Endodermal cell (in vitro differentiated cells): Measurements from ENCODE around the gene BBX. TPM values are rescaled to one million over a fixed set of nuclear protein-coding genes. Genes with fewer than 3 reads are reported as not detected.
"Not testable (repeated sequence)": the region's sequence is repeated elsewhere in the genome, so short reads cannot be mapped to it uniquely, and the experiment has no call there.

Source experiments
- DNase-seq: peaks from one replicate; pipeline ENCODE4 v3.0.0-alpha.2; 2017
- H3K27ac ChIP-seq: 2 replicates; pipeline ENCODE4 v1.5.1; 2013; ENCODE audit warnings: mild to moderate bottlenecking, low read depth, low read length, moderate library complexity
- H3K27me3 ChIP-seq: 2 replicates; pipeline ENCODE4 v1.6.1; 2013; ENCODE audit warnings: mild to moderate bottlenecking, low read length, moderate library complexity; ENCODE audit not compliant: insufficient read depth, control insufficient read depth, poor library complexity, severe bottlenecking
- H3K36me3 ChIP-seq: 2 replicates; pipeline ENCODE4 v1.7.0; 2013; ENCODE audit warnings: mild to moderate bottlenecking, low read length, moderate library complexity; ENCODE audit not compliant: control insufficient read depth, insufficient read depth
- H3K4me1 ChIP-seq: one replicate; pipeline ENCODE4 v1.7.0; 2013; ENCODE audit warnings: low read length; ENCODE audit not compliant: control insufficient read depth, insufficient read depth
- H3K4me3 ChIP-seq: 2 replicates; pipeline ENCODE4 v1.5.1; 2013; ENCODE audit warnings: mild to moderate bottlenecking, low read length, moderate library complexity
- H3K9ac ChIP-seq: 2 replicates; pipeline ENCODE4 v1.6.1; 2013; ENCODE audit warnings: mild to moderate bottlenecking, low read length, moderate library complexity; ENCODE audit not compliant: poor library complexity, severe bottlenecking; ENCODE audit errors: extremely low read depth
- H3K9me3 ChIP-seq: 2 replicates; pipeline ENCODE4 v1.6.1; 2013; ENCODE audit warnings: mild to moderate bottlenecking, low read length, moderate library complexity; ENCODE audit not compliant: control insufficient read depth
- H3K27ac Mint-ChIP-seq: 2 replicates; pipeline ENCODE4 v1.8.0; 2020; ENCODE audit warnings: mixed read lengths
- H3K27me3 Mint-ChIP-seq: 2 replicates; pipeline ENCODE4 v1.8.0; 2021; ENCODE audit warnings: mild to moderate bottlenecking, mixed read lengths; ENCODE audit not compliant: insufficient read depth
- H3K36me3 Mint-ChIP-seq: 2 replicates; pipeline ENCODE4 v1.8.0; 2020; ENCODE audit warnings: low read depth, mixed read lengths
- H3K4me1 Mint-ChIP-seq: 2 replicates; pipeline ENCODE4 v1.8.0; 2020; ENCODE audit warnings: mixed read lengths
- H3K4me3 Mint-ChIP-seq: 2 replicates; pipeline ENCODE4 v1.8.0; 2020; ENCODE audit warnings: mild to moderate bottlenecking, moderate library complexity, mixed read lengths
- H3K9me3 Mint-ChIP-seq: 2 replicates; pipeline ENCODE4 v1.8.0; 2020; ENCODE audit warnings: mild to moderate bottlenecking, mixed read lengths
- WGBS, 2 experiments: methylation state at CpG; one replicate each; pipeline versions ENCODE4 v1.1.5 to v1.1.7; 2013; ENCODE audit warnings: missing lambda C conversion rate in 2 of 2, mixed read lengths in 1 of 2; ENCODE audit not compliant: insufficient coverage in 1 of 2, insufficient read length in 1 of 2; 5-methylcytosine and 5-hydroxymethylcytosine counted together
- total RNA-seq, 2 donors: library from RNA; stranded (reverse); fragmentation: NEBNext Ultra II Directional in 1 of 2; extraction: Animal tissue kit (Norgen Biotek cat#: 25700) in 1 of 2; gene quantifications; 2 replicates in 1 of 2; 3 replicates in 1 of 2; pipeline ENCODE4 v1.2.1, GENCODE V29; 2021
- TF ChIP-seq, protein P1 (sequence below): fragments of 200-600 bp; sonication (generic); conservative IDR thresholded peaks from 2 replicates; pipeline ENCODE4 v1.5.0; 2021; ENCODE audit warnings: antibody characterized with exemption, mild to moderate bottlenecking

BBX gene
- total RNA-seq, 2 donors from 2014 or later: 34.2 to 41.2 TPM

- WGBS, 2 experiments: 93 to 94% methylated on average over 9 of the region's 9 CpGs
These were observed 48.7 kb downstream of the BBX start for GRCh38 chr3:107571492-107571891.

DNA sequence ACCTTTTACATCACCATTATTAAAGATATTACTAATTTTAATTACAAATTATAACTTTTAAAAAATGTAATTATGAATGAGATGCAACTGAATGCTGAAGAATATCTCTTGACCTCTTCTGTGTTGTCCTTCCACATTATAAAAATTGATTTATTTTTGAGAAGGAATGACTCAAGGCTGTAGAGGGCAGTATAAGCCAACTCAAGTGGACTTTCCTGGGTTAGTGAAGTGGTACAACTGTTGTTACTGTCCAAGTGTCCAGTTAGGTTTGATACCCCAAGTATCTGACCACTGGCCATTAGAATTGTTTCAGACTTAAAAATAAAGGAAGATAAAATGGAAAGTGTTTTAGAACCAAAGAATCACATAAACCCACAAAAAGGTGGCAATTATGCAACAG is 51.9 kb downstream of the BBX start:
- TF ChIP-seq, protein P1, sequence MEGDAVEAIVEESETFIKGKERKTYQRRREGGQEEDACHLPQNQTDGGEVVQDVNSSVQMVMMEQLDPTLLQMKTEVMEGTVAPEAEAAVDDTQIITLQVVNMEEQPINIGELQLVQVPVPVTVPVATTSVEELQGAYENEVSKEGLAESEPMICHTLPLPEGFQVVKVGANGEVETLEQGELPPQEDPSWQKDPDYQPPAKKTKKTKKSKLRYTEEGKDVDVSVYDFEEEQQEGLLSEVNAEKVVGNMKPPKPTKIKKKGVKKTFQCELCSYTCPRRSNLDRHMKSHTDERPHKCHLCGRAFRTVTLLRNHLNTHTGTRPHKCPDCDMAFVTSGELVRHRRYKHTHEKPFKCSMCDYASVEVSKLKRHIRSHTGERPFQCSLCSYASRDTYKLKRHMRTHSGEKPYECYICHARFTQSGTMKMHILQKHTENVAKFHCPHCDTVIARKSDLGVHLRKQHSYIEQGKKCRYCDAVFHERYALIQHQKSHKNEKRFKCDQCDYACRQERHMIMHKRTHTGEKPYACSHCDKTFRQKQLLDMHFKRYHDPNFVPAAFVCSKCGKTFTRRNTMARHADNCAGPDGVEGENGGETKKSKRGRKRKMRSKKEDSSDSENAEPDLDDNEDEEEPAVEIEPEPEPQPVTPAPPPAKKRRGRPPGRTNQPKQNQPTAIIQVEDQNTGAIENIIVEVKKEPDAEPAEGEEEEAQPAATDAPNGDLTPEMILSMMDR: peak; percentile 83
- Mint-ChIP-seq H3K9me3 (no peaks in the 10 kb centered on the region), H3K4me1 (peaks cover 28% of the 10 kb centered on the region), H3K27ac (no peak overlapping the region), H3K36me3 (peaks cover 2% of the 10 kb centered on the region), H3K27me3 (no peaks in the 10 kb centered on the region), H3K4me3 (no peak overlapping the region)
- H3K9me3 ChIP-seq: no peaks in the 10 kb centered on the region
- H3K4me3 ChIP-seq: no peak overlapping the region
- DNase-seq: no peak
- H3K4me1 ChIP-seq: peaks cover 4% of the 10 kb centered on the region
- no peaks in the 10 kb centered on the region for H3K36me3 ChIP-seq
- no peaks in the 10 kb centered on the region for H3K27me3 ChIP-seq
- H3K9ac ChIP-seq: no peak overlapping the region
- no peak overlapping the region for H3K27ac ChIP-seq

More at GRCh38 chr3:107571492-107571891, 48.7 kb downstream of the BBX start:
- not testable (repeated sequence) for H3K27ac ChIP-seq, H3K9ac ChIP-seq, H3K36me3 ChIP-seq, H3K4me3 ChIP-seq, H3K9me3 ChIP-seq, DNase-seq, H3K4me3 Mint-ChIP-seq, H3K4me1 ChIP-seq, H3K27me3 Mint-ChIP-seq, H3K27me3 ChIP-seq, H3K36me3 Mint-ChIP-seq, H3K9me3 Mint-ChIP-seq
- peaks cover 21% of the 10 kb centered on the region for H3K4me1 Mint-ChIP-seq
- H3K27ac Mint-ChIP-seq: peak overlapping the region; percentile 5

DNA sequence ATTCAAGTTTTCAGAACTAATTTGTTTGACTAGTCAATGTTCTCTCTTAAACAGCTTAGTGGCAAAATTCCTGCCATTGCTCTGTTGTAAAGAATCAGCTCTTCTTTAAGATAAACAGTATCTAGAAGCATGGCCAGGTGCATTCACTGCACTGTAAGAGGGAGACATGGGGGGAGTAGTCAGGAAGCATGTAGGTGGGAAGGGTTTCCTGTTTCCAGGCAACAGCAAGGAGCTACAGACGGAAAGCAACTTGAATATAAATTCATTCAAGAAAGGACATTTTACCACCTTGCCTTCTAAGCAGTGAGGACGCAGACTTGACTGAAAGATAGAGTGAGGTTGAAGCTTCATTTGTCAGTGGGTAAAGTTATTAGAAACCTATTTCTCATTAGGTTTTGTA is 55.3 kb downstream of the BBX start:
- H3K4me3 Mint-ChIP-seq: no peak overlapping the region
- Histone ChIP-seq H3K4me1 (peaks cover 4% of the 10 kb centered on the region), H3K9ac (peak overlapping the region; percentile 18), H3K36me3 (no peaks in the 10 kb centered on the region), H3K27me3 (no peaks in the 10 kb centered on the region), H3K9me3 (no peaks in the 10 kb centered on the region), H3K4me3 (no peak overlapping the region), H3K27ac (no peak overlapping the region)
- DNase-seq: no peak
- no peaks in the 10 kb centered on the region for H3K36me3 Mint-ChIP-seq
- no peaks in the 10 kb centered on the region for H3K9me3 Mint-ChIP-seq
- H3K27me3 Mint-ChIP-seq: no peaks in the 10 kb centered on the region
- TF ChIP-seq, protein P1: no peak
- no peak overlapping the region for H3K27ac Mint-ChIP-seq
- H3K4me1 Mint-ChIP-seq: peaks cover 11% of the 10 kb centered on the region
- WGBS, 2 experiments: 80% methylated on average over 2 of the region's 2 CpGs; no CpG with 5 or more reads in 1 of the 2 experiments

- H3K27ac ChIP-seq: no peak overlapping the region
- H3K27me3 Mint-ChIP-seq: no peaks in the 10 kb centered on the region
- no peaks in the 10 kb centered on the region for H3K27me3 ChIP-seq
These were observed 55.8 kb downstream of the BBX start for GRCh38 chr3:107578523-107578922.

More at GRCh38 chr3:107578523-107578922, 55.8 kb downstream of the BBX start:
- Histone ChIP-seq H3K4me3 (no peak overlapping the region), H3K4me1 (peaks cover 4% of the 10 kb centered on the region), H3K9ac (peak overlapping the region; percentile 18), H3K36me3 (no peaks in the 10 kb centered on the region), H3K9me3 (no peaks in the 10 kb centered on the region)
- H3K27ac Mint-ChIP-seq: no peak overlapping the region
- 82 to 100% methylated on average over 1 to 3 of the region's 3 CpGs for WGBS, 2 experiments
- H3K9me3 Mint-ChIP-seq: no peaks in the 10 kb centered on the region
- no peaks in the 10 kb centered on the region for H3K36me3 Mint-ChIP-seq
- DNase-seq: peak; percentile 72
- TF ChIP-seq, protein P1: peak; percentile 67
- H3K4me1 Mint-ChIP-seq: peaks cover 11% of the 10 kb centered on the region
- no peak overlapping the region for H3K4me3 Mint-ChIP-seq
